HG02981 (cell line): Measurements from ENCODE around the gene SGCD.

Source experiments
- ATAC-seq: cut with Tn5 transposase; IDR thresholded peaks from one replicate; pipeline ENCODE4 v1.9.1; 2021; ENCODE audit warnings: mild to moderate bottlenecking, moderate library complexity; ENCODE audit not compliant: unreplicated experiment

Gene SGCD

GRCh38 chr5:156361436-156362109 lies 34.6 kb downstream of the SGCD start:
- ATAC-seq = no peak

GRCh38 chr5:156363861-156364260 lies 36.9 kb downstream of the SGCD start:
- ATAC-seq = no peak

GRCh38 chr5:156366521-156366920 lies 39.6 kb downstream of the SGCD start:
- no peak for ATAC-seq

- no peak for ATAC-seq
Observed at GRCh38 chr5:156367597-156367996, 40.6 kb downstream of the SGCD start.

- peak; percentile 31 for ATAC-seq
Observed at GRCh38 chr5:156375895-156376495, 49.0 kb downstream of the SGCD start.

- ATAC-seq = peak; percentile 73
Observed at GRCh38 chr5:156376751-156377150, 49.8 kb downstream of the SGCD start.

GRCh38 chr5:156378159-156378558 lies 51.2 kb downstream of the SGCD start:
- ATAC-seq = no peak

- no peak for ATAC-seq
Observed at GRCh38 chr5:156379206-156379605, 52.2 kb downstream of the SGCD start.

GRCh38 chr5:156380848-156381247 lies 53.9 kb downstream of the SGCD start:
- no peak for ATAC-seq

GRCh38 chr5:156383510-156384265 lies 56.7 kb downstream of the SGCD start:
- ATAC-seq = no peak

- ATAC-seq = no peak
Observed at GRCh38 chr5:156385416-156385815, 58.5 kb downstream of the SGCD start.

GRCh38 chr5:156386976-156387375 lies 60.0 kb downstream of the SGCD start:
- ATAC-seq = no peak

GRCh38 chr5:156387391-156387790 lies 60.4 kb downstream of the SGCD start:
- no peak for ATAC-seq

GRCh38 chr5:156388233-156388632 lies 61.3 kb downstream of the SGCD start:
- ATAC-seq = no peak

- no peak for ATAC-seq
Observed at GRCh38 chr5:156391139-156391538, 64.2 kb downstream of the SGCD start.

- no peak for ATAC-seq
Observed at GRCh38 chr5:156393980-156394379, 67.0 kb downstream of the SGCD start.

GRCh38 chr5:156394642-156395305 lies 67.8 kb downstream of the SGCD start:
- no peak for ATAC-seq

- no peak for ATAC-seq
Observed at GRCh38 chr5:156395306-156395675, 68.3 kb downstream of the SGCD start.

GRCh38 chr5:156396063-156396829 lies 69.3 kb downstream of the SGCD start:
- no peak for ATAC-seq

- ATAC-seq = no peak
Observed at GRCh38 chr5:156396830-156397081, 69.8 kb downstream of the SGCD start.

- ATAC-seq = no peak
Observed at GRCh38 chr5:156399323-156399722, 72.4 kb downstream of the SGCD start.
